GM23338 (cell line): Measurements from ENCODE around the gene DCAF16.

Experiments
- CREB1 ChIP-seq: fragments of 250-450 bp; sonication (Bioruptor Pico); IDR thresholded peaks from 2 replicates; pipeline ENCODE4 v1.5.0; 2020; ENCODE audit warnings: low read depth, mild to moderate bottlenecking, moderate library complexity
- CTCF ChIP-seq, 2 experiments: fragments of 200-600 bp in 1 of 2; sonication (generic) in 1 of 2; conservative IDR thresholded peaks; 2 replicates each; pipeline versions ENCODE4 v1.5.1 to v1.6.1; 2016 to 2017; ENCODE audit warnings: antibody characterized with exemption in 2 of 2, low read depth in 2 of 2, mild to moderate bottlenecking in 2 of 2, moderate library complexity in 1 of 2
- EZH2 ChIP-seq: fragments of 200-600 bp; sonication (generic); IDR thresholded peaks from one replicate; pipeline ENCODE4 v1.8.0; 2017; ENCODE audit warnings: antibody characterized with exemption, mild to moderate bottlenecking, low read depth; ENCODE audit not compliant: unreplicated experiment
- EZH2phosphoT487 ChIP-seq: fragments of 200-600 bp; sonication (generic); IDR thresholded peaks from one replicate; pipeline ENCODE4 v1.8.1; 2018; ENCODE audit warnings: antibody characterized with exemption; ENCODE audit not compliant: unreplicated experiment
- JUNB ChIP-seq: IDR thresholded peaks from one replicate; pipeline ENCODE4 v1.6.1; 2016; ENCODE audit warnings: antibody characterized with exemption; ENCODE audit not compliant: unreplicated experiment
- POLR2AphosphoS5 ChIP-seq: IDR thresholded peaks from 2 replicates; pipeline ENCODE4 v1.6.1; 2016; ENCODE audit warnings: antibody characterized with exemption, low read depth
- REST ChIP-seq: IDR thresholded peaks from one replicate; pipeline ENCODE4 v1.6.1; 2018; ENCODE audit warnings: antibody characterized with exemption; ENCODE audit not compliant: unreplicated experiment
- ZNF114 ChIP-seq: fragments of 250-450 bp; sonication (Bioruptor Pico); IDR thresholded peaks from 2 replicates; pipeline ENCODE4 v1.5.0; 2020; ENCODE audit warnings: mild to moderate bottlenecking, moderate library complexity
- ZNF331 ChIP-seq: fragments of 250-450 bp; sonication (Bioruptor Pico); IDR thresholded peaks from 2 replicates; pipeline ENCODE4 v1.5.0; 2020; ENCODE audit warnings: low read depth, mild to moderate bottlenecking, moderate library complexity
- ZNF462 ChIP-seq: fragments of 250-450 bp; sonication (Bioruptor Pico); IDR thresholded peaks from 2 replicates; pipeline ENCODE4 v1.5.0; 2020; ENCODE audit warnings: mild to moderate bottlenecking, moderate library complexity
- TF ChIP-seq, protein P1 (sequence below): IDR thresholded peaks from 2 replicates; pipeline ENCODE4 v1.6.1; 2016; ENCODE audit warnings: antibody characterized with exemption

DNA sequence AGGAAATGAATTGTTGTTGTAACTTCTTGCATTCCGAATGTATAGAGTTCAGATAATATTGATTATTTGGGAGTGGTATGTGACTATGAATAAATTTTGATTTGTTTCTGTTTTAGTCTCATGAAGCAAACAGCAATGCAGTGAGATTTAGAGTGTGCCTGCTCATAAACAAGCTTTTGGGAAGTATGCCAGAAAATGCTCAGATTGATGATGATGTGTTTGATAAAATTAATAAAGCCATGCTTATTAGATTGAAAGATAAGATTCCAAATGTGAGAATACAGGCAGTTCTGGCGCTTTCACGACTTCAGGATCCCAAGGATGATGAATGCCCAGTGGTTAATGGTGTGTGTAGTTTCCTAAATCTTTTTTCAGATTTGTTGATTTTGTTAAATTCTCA is 2.2 kb upstream of the DCAF16 start:
- TF ChIP-seq ZNF114 (CRISPR knock-in tag) (no peak), CTCF (conservative IDR thresholded peaks at IDR 0.05; ENCODE audit: low read depth in 2 of 2) (no peak), REST (no peak), ZNF462 (no peak), EZH2phosphoT487 (no peak), POLR2AphosphoS5 (no peak), EZH2 (no peak), JUNB (no peak), CREB1 (CRISPR knock-in tag) (no peak), ZNF331 (CRISPR knock-in tag) (no peak)
- TF ChIP-seq, protein P1, sequence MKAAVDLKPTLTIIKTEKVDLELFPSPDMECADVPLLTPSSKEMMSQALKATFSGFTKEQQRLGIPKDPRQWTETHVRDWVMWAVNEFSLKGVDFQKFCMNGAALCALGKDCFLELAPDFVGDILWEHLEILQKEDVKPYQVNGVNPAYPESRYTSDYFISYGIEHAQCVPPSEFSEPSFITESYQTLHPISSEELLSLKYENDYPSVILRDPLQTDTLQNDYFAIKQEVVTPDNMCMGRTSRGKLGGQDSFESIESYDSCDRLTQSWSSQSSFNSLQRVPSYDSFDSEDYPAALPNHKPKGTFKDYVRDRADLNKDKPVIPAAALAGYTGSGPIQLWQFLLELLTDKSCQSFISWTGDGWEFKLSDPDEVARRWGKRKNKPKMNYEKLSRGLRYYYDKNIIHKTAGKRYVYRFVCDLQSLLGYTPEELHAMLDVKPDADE: no peak
